Liver (tissue), 3 donors: Measurements from ENCODE around the gene CTNNBL1.

Experiments
- ATF3 ChIP-seq: IDR thresholded peaks from 2 replicates; pipeline ENCODE4 v1.6.1; 2016; ENCODE audit warnings: antibody characterized with exemption
- CTCF ChIP-seq: fragments of 150-350 bp; IDR thresholded peaks from 2 replicates; pipeline ENCODE4 v1.5.1; 2017; ENCODE audit warnings: improper control_type of control experiment, low read depth, low read length; ENCODE audit not compliant: missing input control
- RAD21 ChIP-seq, 2 donors: IDR thresholded peaks; 2 replicates each; pipeline ENCODE4 v1.6.1; 2016; ENCODE audit warnings: antibody characterized with exemption in 2 of 2, mild to moderate bottlenecking in 2 of 2
- REST ChIP-seq: IDR thresholded peaks from 2 replicates; pipeline ENCODE4 v1.6.1; 2016; ENCODE audit warnings: antibody characterized with exemption, mild to moderate bottlenecking
- TAF1 ChIP-seq: conservative IDR thresholded peaks from 2 replicates; pipeline ENCODE4 v1.6.1; 2016; ENCODE audit warnings: antibody characterized with exemption, mild to moderate bottlenecking
- YY1 ChIP-seq: IDR thresholded peaks from 2 replicates; pipeline ENCODE4 v1.6.1; 2016; ENCODE audit warnings: antibody characterized with exemption, mild to moderate bottlenecking
- donor health status: healthy.
- donor health status: healthy.

GRCh38 chr20:37899105-37900045 is 205.5 kb downstream of the CTNNBL1 start:
- TF ChIP-seq CTCF (no peak), YY1 (no peak), REST (no peak), RAD21 (IDR thresholded peaks at IDR 0.05) (no peak), TAF1 (no peak), ATF3 (no peak)
